ENCODE data around the gene OR1K1. TPM values are rescaled to one million over a fixed set of nuclear protein-coding genes. Genes with fewer than 3 reads are reported as not detected.

The OR1K1 gene
- total RNA-seq, 4 donors from 2014 or later: not detected

DNA sequence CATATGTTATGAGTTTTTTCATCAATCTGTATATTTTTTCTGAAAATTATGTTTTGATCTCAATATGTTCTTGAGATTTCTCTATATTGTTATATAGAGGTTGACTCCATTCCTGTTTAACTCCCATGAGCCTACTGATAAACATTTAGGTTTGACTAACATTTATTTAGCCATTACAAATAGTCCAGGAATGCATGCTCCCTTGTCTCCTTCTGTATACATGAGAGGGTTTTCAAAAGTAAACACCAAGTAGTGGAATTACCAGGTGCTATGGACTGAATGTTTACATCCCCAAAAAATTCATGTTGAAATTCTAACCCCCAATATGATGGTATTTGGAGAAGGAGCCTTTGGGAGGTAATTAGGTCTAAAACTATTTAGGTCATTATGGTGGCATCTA lies 14.7 kb upstream of the OR1K1 start:
- no peaks in the 10 kb centered on the region for H3K36me3 ChIP-seq
- no peaks in the 10 kb centered on the region for H3K4me1 ChIP-seq
- H3K4me3 ChIP-seq: no peak overlapping the region
- H3K27ac ChIP-seq: no peak overlapping the region
- no peak for TF ChIP-seq POLR2A (IDR thresholded peaks at IDR 0.05)
- no peak for TF ChIP-seq POLR2AphosphoS5 (IDR thresholded peaks at IDR 0.05)
- TF ChIP-seq, protein P1, sequence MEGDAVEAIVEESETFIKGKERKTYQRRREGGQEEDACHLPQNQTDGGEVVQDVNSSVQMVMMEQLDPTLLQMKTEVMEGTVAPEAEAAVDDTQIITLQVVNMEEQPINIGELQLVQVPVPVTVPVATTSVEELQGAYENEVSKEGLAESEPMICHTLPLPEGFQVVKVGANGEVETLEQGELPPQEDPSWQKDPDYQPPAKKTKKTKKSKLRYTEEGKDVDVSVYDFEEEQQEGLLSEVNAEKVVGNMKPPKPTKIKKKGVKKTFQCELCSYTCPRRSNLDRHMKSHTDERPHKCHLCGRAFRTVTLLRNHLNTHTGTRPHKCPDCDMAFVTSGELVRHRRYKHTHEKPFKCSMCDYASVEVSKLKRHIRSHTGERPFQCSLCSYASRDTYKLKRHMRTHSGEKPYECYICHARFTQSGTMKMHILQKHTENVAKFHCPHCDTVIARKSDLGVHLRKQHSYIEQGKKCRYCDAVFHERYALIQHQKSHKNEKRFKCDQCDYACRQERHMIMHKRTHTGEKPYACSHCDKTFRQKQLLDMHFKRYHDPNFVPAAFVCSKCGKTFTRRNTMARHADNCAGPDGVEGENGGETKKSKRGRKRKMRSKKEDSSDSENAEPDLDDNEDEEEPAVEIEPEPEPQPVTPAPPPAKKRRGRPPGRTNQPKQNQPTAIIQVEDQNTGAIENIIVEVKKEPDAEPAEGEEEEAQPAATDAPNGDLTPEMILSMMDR (IDR thresholded peaks at IDR 0.05): no peak
- no peak for TF ChIP-seq EP300 (IDR thresholded peaks at IDR 0.05; ENCODE audit: low read depth)
- intact Hi-C loops (cut with DNase I; ENCODE audit: low total_unique reads) (no loop called here), in situ Hi-C loops (cut with MboI; ENCODE audit: low pct_ligation_motif_present in 1 of 4, low pct_unique_long_range_greater_than_20kb in 1 of 4, low sequenced_read_pairs in 3 of 4) (no loop called here)
- H3K27me3 ChIP-seq: no peaks in the 10 kb centered on the region
- no peak for DNase-seq
- no peaks in the 10 kb centered on the region for H3K9me3 ChIP-seq

DNA sequence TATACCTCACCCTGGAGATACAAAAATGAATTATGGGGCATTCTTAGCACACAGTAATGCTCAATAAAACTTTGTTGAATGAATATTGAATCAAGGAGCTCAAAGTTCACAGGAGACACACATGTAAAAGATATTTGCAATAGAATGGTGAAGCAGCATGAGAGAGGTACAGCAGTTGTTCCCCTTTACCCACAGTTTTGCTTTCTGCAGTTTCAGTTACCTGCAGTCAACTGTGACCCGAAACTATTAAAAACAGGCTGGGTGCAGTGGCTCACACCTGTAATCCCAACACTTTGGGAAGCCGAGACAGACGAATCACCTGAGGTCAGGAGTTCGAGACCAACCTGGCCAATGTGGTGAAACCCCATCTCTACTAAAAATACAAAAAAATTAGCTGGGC lies 13.6 kb upstream of the OR1K1 start:
- Histone ChIP-seq H3K4me3 (no peak overlapping the region), H3K4me1 (no peaks in the 10 kb centered on the region), H3K27me3 (no peaks in the 10 kb centered on the region), H3K36me3 (no peaks in the 10 kb centered on the region), H3K27ac (no peak overlapping the region), H3K9me3 (no peaks in the 10 kb centered on the region)
- TF ChIP-seq, protein P1 (IDR thresholded peaks at IDR 0.05): no peak
- TF ChIP-seq POLR2A (IDR thresholded peaks at IDR 0.05) (no peak), EP300 (IDR thresholded peaks at IDR 0.05; ENCODE audit: low read depth) (no peak), POLR2AphosphoS5 (IDR thresholded peaks at IDR 0.05) (no peak)
- DNase-seq: no peak
- in situ Hi-C loops (cut with MboI; ENCODE audit: low pct_ligation_motif_present in 1 of 4, low pct_unique_long_range_greater_than_20kb in 1 of 4, low sequenced_read_pairs in 3 of 4): no loop called here
- 82% methylated on average over 4 of the region's 4 CpGs; no CpG with 5 or more reads in 1 of the 2 donors for WGBS, 2 donors (ENCODE audit: low coverage in 1 of 2)
- intact Hi-C loops (cut with DNase I; ENCODE audit: low total_unique reads): no loop called here

DNA sequence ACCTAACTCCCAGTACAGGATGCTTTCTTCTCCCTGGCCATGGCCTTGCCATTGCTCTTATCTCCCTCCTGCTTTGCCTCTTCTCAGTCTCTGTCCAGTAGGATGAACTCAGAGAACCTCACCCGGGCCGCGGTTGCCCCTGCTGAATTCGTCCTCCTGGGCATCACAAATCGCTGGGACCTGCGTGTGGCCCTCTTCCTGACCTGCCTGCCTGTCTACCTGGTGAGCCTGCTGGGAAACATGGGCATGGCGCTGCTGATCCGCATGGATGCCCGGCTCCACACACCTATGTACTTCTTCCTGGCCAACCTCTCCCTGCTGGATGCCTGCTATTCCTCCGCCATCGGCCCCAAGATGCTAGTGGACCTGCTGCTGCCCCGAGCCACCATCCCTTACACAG lies 11.1 kb upstream of the OR1K1 start, which contains the start of gene OR5C1:
Gene OR5C1, plus strand, starts transcription at position 103 of the 400 bp plus-strand sequence. Its CDS starts 0 bp downstream, at position 103.
- Histone ChIP-seq H3K27ac (no peak within 1 kb of the TSS), H3K36me3 (no peaks in the 10 kb centered on the region), H3K9me3 (no peaks in the 10 kb centered on the region), H3K4me1 (no peaks in the 10 kb centered on the region), H3K4me3 (no peak within 1 kb of the TSS), H3K27me3 (no peaks in the 10 kb centered on the region)
- intact Hi-C loops (cut with DNase I; ENCODE audit: low total_unique reads): no loop called here
- WGBS, 2 donors (ENCODE audit: low coverage in 1 of 2): 96 to 100% methylated on average over 5 to 12 of the region's 12 CpGs
- no peak for DNase-seq
- no peak for TF ChIP-seq POLR2AphosphoS5 (IDR thresholded peaks at IDR 0.05)
- TF ChIP-seq POLR2A (IDR thresholded peaks at IDR 0.05): no peak
- TF ChIP-seq, protein P1 (IDR thresholded peaks at IDR 0.05): no peak
- TF ChIP-seq EP300 (IDR thresholded peaks at IDR 0.05; ENCODE audit: low read depth): no peak
- in situ Hi-C loops (cut with MboI; ENCODE audit: low pct_ligation_motif_present in 1 of 4, low pct_unique_long_range_greater_than_20kb in 1 of 4, low sequenced_read_pairs in 3 of 4): no loop called here

DNA sequence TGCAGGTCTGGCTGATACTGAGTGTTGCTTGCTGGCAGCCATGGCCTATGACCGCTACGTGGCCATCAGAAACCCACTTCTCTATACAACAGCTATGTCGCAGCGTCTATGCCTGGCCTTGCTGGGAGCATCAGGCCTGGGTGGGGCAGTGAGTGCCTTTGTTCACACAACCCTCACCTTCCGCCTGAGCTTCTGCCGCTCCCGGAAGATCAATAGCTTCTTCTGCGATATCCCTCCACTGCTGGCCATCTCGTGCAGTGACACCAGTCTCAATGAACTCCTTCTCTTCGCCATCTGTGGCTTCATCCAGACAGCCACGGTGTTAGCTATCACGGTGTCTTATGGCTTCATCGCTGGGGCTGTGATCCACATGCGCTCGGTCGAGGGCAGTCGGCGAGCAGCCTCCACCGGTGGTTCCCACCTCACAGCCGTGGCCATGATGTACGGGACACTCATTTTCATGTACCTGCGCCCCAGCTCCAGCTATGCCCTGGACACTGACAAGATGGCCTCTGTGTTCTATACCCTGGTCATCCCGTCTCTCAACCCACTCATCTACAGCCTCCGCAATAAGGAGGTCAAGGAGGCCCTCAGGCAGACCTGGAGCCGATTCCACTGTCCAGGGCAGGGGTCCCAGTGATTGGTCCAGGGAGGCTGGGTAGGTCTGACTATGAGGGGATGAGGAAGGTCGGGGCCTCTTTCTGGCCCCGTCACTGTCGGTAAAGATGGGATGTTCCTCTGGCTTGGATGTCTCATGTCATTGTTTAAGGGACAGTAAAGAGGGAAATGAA lies 10.5 kb upstream of the OR1K1 start:
- no peaks in the 10 kb centered on the region for H3K27me3 ChIP-seq
- intact Hi-C loops (cut with DNase I; ENCODE audit: low total_unique reads): no loop called here
- no peaks in the 10 kb centered on the region for H3K4me1 ChIP-seq
- H3K36me3 ChIP-seq: no peaks in the 10 kb centered on the region
- TF ChIP-seq POLR2A (IDR thresholded peaks at IDR 0.05): no peak
- TF ChIP-seq, protein P1 (IDR thresholded peaks at IDR 0.05): no peak
- TF ChIP-seq POLR2AphosphoS5 (IDR thresholded peaks at IDR 0.05): no peak
- no peak for TF ChIP-seq EP300 (IDR thresholded peaks at IDR 0.05; ENCODE audit: low read depth)
- H3K4me3 ChIP-seq: no peak overlapping the region
- 96% methylated on average over 28 of the region's 28 CpGs; no CpG with 5 or more reads in 1 of the 2 donors for WGBS, 2 donors (ENCODE audit: low coverage in 1 of 2)
- H3K9me3 ChIP-seq: no peaks in the 10 kb centered on the region
- in situ Hi-C loops (cut with MboI; ENCODE audit: low pct_ligation_motif_present in 1 of 4, low pct_unique_long_range_greater_than_20kb in 1 of 4, low sequenced_read_pairs in 3 of 4): no loop called here
- no peak for DNase-seq
- no peak overlapping the region for H3K27ac ChIP-seq

All from transverse colon (tissue), 4 donors.